PC-3 (cell line): Measurements from ENCODE around the gene DEFB114. TPM values are rescaled to one million over a fixed set of nuclear protein-coding genes. Genes with fewer than 3 reads are reported as not detected.

Experiments used
- ATAC-seq: fragments of 200-7000 bp; cut with Tn5 transposase; 2 replicates; pipeline ENCODE4 v1.9.1; 2020; ENCODE audit warnings: mild to moderate bottlenecking, moderate library complexity
- BruUV-seq: library from RNA; stranded (reverse); fragments of 400-500 nt; replicated peaks from 2 replicates; lab custom pipeline; 2021; lab: Mats Ljungman, UMichigan
- CTCF ChIA-PET: fragments of 300-600 bp; sonication (Branson Sonifier 250); formaldehyde crosslinking; loops from one replicate; lab custom pipeline; 2022; ENCODE audit warnings: antibody characterized with exemption; lab: Charles Lee
- POLR2A ChIA-PET: fragments of 300-600 bp; sonication (Branson Sonifier 250); formaldehyde crosslinking; loops from one replicate; lab custom pipeline; 2022; ENCODE audit warnings: antibody characterized with exemption; ENCODE audit not compliant: unreplicated experiment; lab: Charles Lee
- DNase-seq: peaks from one replicate; pipeline ENCODE4 v3.0.0-alpha.2; 2015
- H2AFZ ChIP-seq: fragments of 300-600 bp; sonication (generic); 2 replicates; pipeline ENCODE4 v1.6.0; 2016; ENCODE audit warnings: antibody characterized with exemption, low read length
- H3F3A ChIP-seq: fragments of 300-600 bp; sonication (generic); one replicate; pipeline ENCODE4 v1.6.0; 2017; ENCODE audit warnings: antibody characterized with exemption, low read length, control low read depth, mild to moderate bottlenecking; ENCODE audit not compliant: unreplicated experiment
- H3K27ac ChIP-seq: fragments of 300-600 bp; sonication (generic); 2 replicates; pipeline ENCODE4 v1.5.1; 2016; ENCODE audit warnings: mild to moderate bottlenecking, low read length
- H3K27me3 ChIP-seq: fragments of 300-600 bp; sonication (generic); 2 replicates; pipeline ENCODE4 v1.6.1; 2016; ENCODE audit warnings: low read length, mixed read lengths
- H3K36me3 ChIP-seq: fragments of 300-600 bp; sonication (generic); 2 replicates; pipeline ENCODE4 v1.6.1; 2016; ENCODE audit warnings: low read depth, mixed run types, low read length, mixed read lengths
- H3K4me1 ChIP-seq: fragments of 300-600 bp; sonication (generic); 2 replicates; pipeline ENCODE4 v1.5.1; 2016; ENCODE audit warnings: low read length; ENCODE audit not compliant: insufficient read depth
- H3K4me2 ChIP-seq: fragments of 300-600 bp; sonication (generic); 2 replicates; pipeline ENCODE4 v1.6.0; 2016; ENCODE audit warnings: low read length
- H3K4me3 ChIP-seq: fragments of 300-600 bp; sonication (generic); 2 replicates; pipeline ENCODE4 v1.5.1; 2016; ENCODE audit warnings: mild to moderate bottlenecking, low read length, mixed read lengths
- H3K79me2 ChIP-seq: fragments of 300-600 bp; sonication (generic); 2 replicates; pipeline ENCODE4 v1.6.1; 2017; ENCODE audit warnings: low read length, mixed read lengths
- H3K9ac ChIP-seq: fragments of 300-600 bp; sonication (generic); 2 replicates; pipeline ENCODE4 v1.6.0; 2016; ENCODE audit warnings: mild to moderate bottlenecking, low read length
- H3K9me2 ChIP-seq: fragments of 300-600 bp; sonication (generic); replicated peaks from 2 replicates; pipeline ENCODE4 v1.6.1; 2016; ENCODE audit warnings: mixed run types, low read length, mixed read lengths
- H3K9me3 ChIP-seq: fragments of 300-600 bp; sonication (generic); 2 replicates; pipeline ENCODE4 v1.6.1; 2016; ENCODE audit warnings: low read length, mixed read lengths
- H4K20me1 ChIP-seq: fragments of 300-600 bp; sonication (generic); 2 replicates; pipeline ENCODE4 v1.6.1; 2016; ENCODE audit warnings: low read length, mixed read lengths
- EZH2 ChIP-seq: fragments of 300-600 bp; sonication (generic); IDR thresholded peaks from one replicate; pipeline ENCODE4 v1.6.1; 2017; ENCODE audit warnings: antibody characterized with exemption, mild to moderate bottlenecking, low read length; ENCODE audit not compliant: unreplicated experiment
- EZH2phosphoT487 ChIP-seq: fragments of 300-600 bp; sonication (generic); IDR thresholded peaks from 2 replicates; pipeline ENCODE4 v1.6.1; 2018; ENCODE audit warnings: mild to moderate bottlenecking, antibody characterized with exemption, low read length, borderline replicate concordance
- intact Hi-C: fragments of 100-400 bp; cut with micrococcal nuclease; formaldehyde crosslinking; loops from 2 replicates; pipeline ENCODE4 v1.9.0; 2023
- total RNA-seq: library from RNA; depleted of rRNA; stranded (reverse); fragments of >200 nt; gene quantifications from 2 replicates; pipeline ENCODE4 v1.2.3, GENCODE V29; 2014
- TF ChIP-seq, protein P1 (sequence below): fragments of 300-600 bp; sonication (generic); conservative IDR thresholded peaks from 2 replicates; pipeline ENCODE4 v1.5.1; 2017; ENCODE audit warnings: antibody characterized with exemption, low read depth, mild to moderate bottlenecking, low read length

DEFB114 gene
- total RNA-seq, 1 experiment from 2014 or later = not detected

DNA sequence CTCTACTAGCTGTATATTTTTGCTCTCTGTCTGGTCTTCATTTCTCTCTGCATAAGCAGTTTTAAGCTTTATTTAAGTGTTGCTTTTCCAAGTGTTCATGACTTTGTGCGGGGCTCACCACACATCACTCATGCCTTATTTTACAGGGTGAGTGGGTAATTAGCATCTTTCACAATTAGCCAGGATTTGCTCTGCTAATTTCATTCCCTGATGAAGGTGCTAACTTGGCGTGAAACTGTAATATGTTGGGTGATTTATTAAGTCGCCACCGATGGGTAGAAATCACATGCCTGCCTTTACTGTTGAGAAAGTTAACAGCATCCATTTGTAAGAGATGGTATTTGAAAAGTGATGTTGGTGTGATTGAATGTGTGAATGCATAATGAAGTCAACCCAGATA is 44.7 kb downstream of the DEFB114 start:
- no peaks in the 10 kb centered on the region for H3K9me2 ChIP-seq
- no peaks in the 10 kb centered on the region for H3K4me1 ChIP-seq
- TF ChIP-seq, protein P1, sequence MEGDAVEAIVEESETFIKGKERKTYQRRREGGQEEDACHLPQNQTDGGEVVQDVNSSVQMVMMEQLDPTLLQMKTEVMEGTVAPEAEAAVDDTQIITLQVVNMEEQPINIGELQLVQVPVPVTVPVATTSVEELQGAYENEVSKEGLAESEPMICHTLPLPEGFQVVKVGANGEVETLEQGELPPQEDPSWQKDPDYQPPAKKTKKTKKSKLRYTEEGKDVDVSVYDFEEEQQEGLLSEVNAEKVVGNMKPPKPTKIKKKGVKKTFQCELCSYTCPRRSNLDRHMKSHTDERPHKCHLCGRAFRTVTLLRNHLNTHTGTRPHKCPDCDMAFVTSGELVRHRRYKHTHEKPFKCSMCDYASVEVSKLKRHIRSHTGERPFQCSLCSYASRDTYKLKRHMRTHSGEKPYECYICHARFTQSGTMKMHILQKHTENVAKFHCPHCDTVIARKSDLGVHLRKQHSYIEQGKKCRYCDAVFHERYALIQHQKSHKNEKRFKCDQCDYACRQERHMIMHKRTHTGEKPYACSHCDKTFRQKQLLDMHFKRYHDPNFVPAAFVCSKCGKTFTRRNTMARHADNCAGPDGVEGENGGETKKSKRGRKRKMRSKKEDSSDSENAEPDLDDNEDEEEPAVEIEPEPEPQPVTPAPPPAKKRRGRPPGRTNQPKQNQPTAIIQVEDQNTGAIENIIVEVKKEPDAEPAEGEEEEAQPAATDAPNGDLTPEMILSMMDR = no peak
- no peak for TF ChIP-seq EZH2
- TF ChIP-seq EZH2phosphoT487 = no peak
- no peaks in the 10 kb centered on the region for H4K20me1 ChIP-seq
- no peak overlapping the region for H3K9ac ChIP-seq
- ATAC-seq (no peak), DNase-seq (no peak)
- CTCF ChIA-PET = no interaction called here
- H3K4me2 ChIP-seq = no peak overlapping the region
- POLR2A ChIA-PET = no interaction called here
- intact Hi-C loops = no loop called here
- no peaks in the 10 kb centered on the region for H3K36me3 ChIP-seq
- no TSS peak for BruUV-seq
- no peaks in the 10 kb centered on the region for H3F3A ChIP-seq
- no peaks in the 10 kb centered on the region for H3K9me3 ChIP-seq
- H3K27me3 ChIP-seq = peaks cover 17% of the 10 kb centered on the region
- H3K79me2 ChIP-seq = no peaks in the 10 kb centered on the region
- no peak overlapping the region for H2AFZ ChIP-seq
- no peak overlapping the region for H3K4me3 ChIP-seq
- H3K27ac ChIP-seq = no peak overlapping the region

DNA sequence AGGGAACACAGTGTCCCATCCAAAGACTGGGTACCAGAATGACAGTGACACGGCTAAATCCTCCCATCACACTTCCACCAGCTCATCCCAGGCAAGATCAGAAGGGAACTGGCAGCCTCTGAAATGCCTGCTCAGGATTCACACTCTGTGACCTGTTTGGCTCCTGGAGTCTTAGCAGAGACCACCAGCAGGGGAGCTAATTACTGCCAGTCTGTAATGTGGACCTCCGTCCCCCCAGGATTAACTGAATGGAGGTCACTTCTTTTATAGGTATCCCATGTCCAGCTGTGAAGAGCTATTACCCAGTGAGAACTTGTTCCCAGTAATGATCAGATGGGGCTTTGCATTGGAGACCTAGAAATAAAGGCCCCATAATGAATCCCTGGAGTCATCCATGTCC is 45.2 kb downstream of the DEFB114 start:
- no peak for TF ChIP-seq EZH2
- no peak for TF ChIP-seq EZH2phosphoT487
- TF ChIP-seq, protein P1 = no peak
- H3K36me3 ChIP-seq = no peaks in the 10 kb centered on the region
- no peaks in the 10 kb centered on the region for H3K4me1 ChIP-seq
- no peak overlapping the region for H3K4me3 ChIP-seq
- CTCF ChIA-PET = no interaction called here
- ATAC-seq (no peak), DNase-seq (no peak)
- no TSS peak for BruUV-seq
- intact Hi-C loops = no loop called here
- H2AFZ ChIP-seq = no peak overlapping the region
- H3K9me3 ChIP-seq = no peaks in the 10 kb centered on the region
- H3F3A ChIP-seq = no peaks in the 10 kb centered on the region
- no peak overlapping the region for H3K4me2 ChIP-seq
- H3K9me2 ChIP-seq = no peaks in the 10 kb centered on the region
- H4K20me1 ChIP-seq = no peaks in the 10 kb centered on the region
- POLR2A ChIA-PET = no interaction called here
- H3K79me2 ChIP-seq = no peaks in the 10 kb centered on the region
- peaks cover 17% of the 10 kb centered on the region for H3K27me3 ChIP-seq
- H3K27ac ChIP-seq = no peak overlapping the region
- no peak overlapping the region for H3K9ac ChIP-seq

DNA sequence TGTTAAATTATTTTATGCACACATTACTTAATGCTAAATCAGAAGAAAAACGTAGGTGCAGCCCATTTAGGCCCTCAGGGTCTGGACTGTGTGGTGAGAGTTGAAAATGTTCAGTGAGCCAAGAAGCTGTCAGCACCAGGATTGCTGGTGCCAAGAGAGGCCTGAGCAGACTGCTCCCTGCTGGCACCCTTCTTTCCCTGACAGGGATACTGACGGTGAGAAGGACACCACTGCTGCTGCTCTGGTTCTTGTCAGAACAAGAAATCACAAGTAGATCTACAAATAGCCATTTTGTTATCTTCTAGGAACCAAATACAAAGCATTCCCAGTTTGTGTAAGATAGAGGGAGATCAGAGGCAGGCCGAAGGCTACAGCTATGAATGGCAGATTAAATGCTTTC is 48.9 kb downstream of the DEFB114 start:
- BruUV-seq = no TSS peak
- H3K9me2 ChIP-seq = no peaks in the 10 kb centered on the region
- H3K27ac ChIP-seq = no peak overlapping the region
- TF ChIP-seq EZH2phosphoT487 (no peak), EZH2 (no peak)
- TF ChIP-seq, protein P1 = no peak
- peaks cover 32% of the 10 kb centered on the region for H3K27me3 ChIP-seq
- ATAC-seq (peak; percentile 27; the same call in 1 of the 2 replicates), DNase-seq (no peak)
- H3K36me3 ChIP-seq = no peaks in the 10 kb centered on the region
- H3K9ac ChIP-seq = no peak overlapping the region
- CTCF ChIA-PET = no interaction called here
- no peaks in the 10 kb centered on the region for H4K20me1 ChIP-seq
- no peak overlapping the region for H3K4me2 ChIP-seq
- H3K4me1 ChIP-seq = no peaks in the 10 kb centered on the region
- no peaks in the 10 kb centered on the region for H3F3A ChIP-seq
- H2AFZ ChIP-seq = no peak overlapping the region
- no peak overlapping the region for H3K4me3 ChIP-seq
- intact Hi-C loops = no loop called here
- no peaks in the 10 kb centered on the region for H3K9me3 ChIP-seq
- POLR2A ChIA-PET = no interaction called here
- H3K79me2 ChIP-seq = no peaks in the 10 kb centered on the region
